ENCODE data around the gene ABRACL.
"Not testable (repeated sequence)": the region's sequence is repeated elsewhere in the genome, so short reads cannot be mapped to it uniquely, and the experiment has no call there.

DNA sequence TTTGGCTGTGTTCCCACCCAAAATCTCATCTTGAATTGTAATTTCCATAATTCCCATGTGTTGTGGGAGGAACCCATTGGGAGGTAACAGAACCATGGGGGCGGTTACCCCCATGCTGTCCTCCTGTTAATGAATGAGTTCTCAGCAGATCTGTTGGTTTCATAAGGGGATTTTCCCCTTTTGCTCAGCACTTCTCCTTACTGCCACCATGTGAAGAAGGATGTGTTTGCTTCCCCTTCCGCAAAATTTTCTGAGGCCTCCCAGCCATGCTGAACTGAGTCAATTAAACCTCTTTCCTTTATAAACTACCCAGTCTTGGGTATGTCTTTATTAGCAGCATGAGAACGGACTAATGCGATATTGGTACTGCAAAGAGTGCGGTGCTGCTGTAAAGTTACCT lies 35.6 kb upstream of the ABRACL start:
- TF ChIP-seq, protein P1, sequence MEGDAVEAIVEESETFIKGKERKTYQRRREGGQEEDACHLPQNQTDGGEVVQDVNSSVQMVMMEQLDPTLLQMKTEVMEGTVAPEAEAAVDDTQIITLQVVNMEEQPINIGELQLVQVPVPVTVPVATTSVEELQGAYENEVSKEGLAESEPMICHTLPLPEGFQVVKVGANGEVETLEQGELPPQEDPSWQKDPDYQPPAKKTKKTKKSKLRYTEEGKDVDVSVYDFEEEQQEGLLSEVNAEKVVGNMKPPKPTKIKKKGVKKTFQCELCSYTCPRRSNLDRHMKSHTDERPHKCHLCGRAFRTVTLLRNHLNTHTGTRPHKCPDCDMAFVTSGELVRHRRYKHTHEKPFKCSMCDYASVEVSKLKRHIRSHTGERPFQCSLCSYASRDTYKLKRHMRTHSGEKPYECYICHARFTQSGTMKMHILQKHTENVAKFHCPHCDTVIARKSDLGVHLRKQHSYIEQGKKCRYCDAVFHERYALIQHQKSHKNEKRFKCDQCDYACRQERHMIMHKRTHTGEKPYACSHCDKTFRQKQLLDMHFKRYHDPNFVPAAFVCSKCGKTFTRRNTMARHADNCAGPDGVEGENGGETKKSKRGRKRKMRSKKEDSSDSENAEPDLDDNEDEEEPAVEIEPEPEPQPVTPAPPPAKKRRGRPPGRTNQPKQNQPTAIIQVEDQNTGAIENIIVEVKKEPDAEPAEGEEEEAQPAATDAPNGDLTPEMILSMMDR (IDR thresholded peaks at IDR 0.05; ENCODE audit: low read length), result not testable (repeated sequence)
- not testable (repeated sequence) for TF ChIP-seq EZH2 (IDR thresholded peaks at IDR 0.05; ENCODE audit: borderline replicate concordance, low read length)
